HFFc6 (cell line): ENCODE data around the gene ASPRV1. TPM values are rescaled to one million over a fixed set of nuclear protein-coding genes. Genes with fewer than 3 reads are reported as not detected.

Experiments
- DNase-seq: peaks from one replicate; pipeline ENCODE4 v3.0.0-alpha.2; 2018
- H3K27ac Mint-ChIP-seq: 2 replicates; pipeline ENCODE4 v1.8.0; 2020; ENCODE audit warnings: mild to moderate bottlenecking, mixed read lengths
- H3K27me3 Mint-ChIP-seq: 2 replicates; pipeline ENCODE4 v1.8.0; 2021; ENCODE audit warnings: mild to moderate bottlenecking, moderate library complexity, mixed read lengths; ENCODE audit not compliant: insufficient read depth
- H3K36me3 Mint-ChIP-seq: 2 replicates; pipeline ENCODE4 v1.8.0; 2021; ENCODE audit warnings: low read depth, mixed read lengths
- H3K4me1 Mint-ChIP-seq: 2 replicates; pipeline ENCODE4 v1.8.0; 2020; ENCODE audit warnings: low read depth, mixed read lengths
- H3K4me3 Mint-ChIP-seq: 2 replicates; pipeline ENCODE4 v1.8.0; 2020; ENCODE audit warnings: mild to moderate bottlenecking, moderate library complexity, mixed read lengths
- H3K9me3 Mint-ChIP-seq: 2 replicates; pipeline ENCODE4 v1.8.0; 2020; ENCODE audit warnings: mild to moderate bottlenecking, mixed read lengths
- CTCF ChIP-seq: fragments of 200-600 bp; sonication (generic); IDR thresholded peaks from 2 replicates; pipeline ENCODE4 v1.5.0; 2021; ENCODE audit warnings: antibody characterized with exemption, mild to moderate bottlenecking
- total RNA-seq, 6 experiments: library from RNA; stranded (reverse); fragmentation: NEBNext Ultra II Directional; extraction: Animal tissue kit (Norgen Biotek cat#: 25700); gene quantifications; 2 replicates in 1 of 6; 3 replicates in 5 of 6; pipeline ENCODE4 v1.2.3, GENCODE V29; 2021

The ASPRV1 gene
- total RNA-seq, 6 experiments from 2014 or later = 0.07 to 0.15 TPM; not detected in 4

- Mint-ChIP-seq H3K4me3 (no peak overlapping the region), H3K4me1 (peaks cover 32% of the 10 kb centered on the region), H3K9me3 (no peaks in the 10 kb centered on the region), H3K36me3 (peaks cover 5% of the 10 kb centered on the region), H3K27ac (no peak overlapping the region), H3K27me3 (peaks cover 4% of the 10 kb centered on the region; the same call in 1 of the 2 replicates)
- no peak for DNase-seq
- TF ChIP-seq CTCF = no peak
Measured at GRCh38 chr2:69947325-69947931, 14.0 kb downstream of the ASPRV1 start.

GRCh38 chr2:69946351-69947324 lies 14.8 kb downstream of the ASPRV1 start:
- DNase-seq = peak; percentile 65
- Mint-ChIP-seq H3K9me3 (no peaks in the 10 kb centered on the region), H3K4me1 (peaks cover 32% of the 10 kb centered on the region), H3K27ac (peak overlapping the region; percentile 44), H3K36me3 (peaks cover 13% of the 10 kb centered on the region), H3K4me3 (peak overlapping the region; percentile 32), H3K27me3 (peaks cover 4% of the 10 kb centered on the region; the same call in 1 of the 2 replicates)
- TF ChIP-seq CTCF = 0 out of 2 replicates have a peak, but pooled peaks have one; percentile 16

- DNase-seq = no peak
- Mint-ChIP-seq H3K4me3 (no peak overlapping the region; the same call in 1 of the 2 replicates), H3K27me3 (peaks cover 4% of the 10 kb centered on the region; the same call in 1 of the 2 replicates), H3K27ac (peak overlapping the region; percentile 44), H3K9me3 (no peaks in the 10 kb centered on the region), H3K4me1 (peaks cover 32% of the 10 kb centered on the region), H3K36me3 (peaks cover 14% of the 10 kb centered on the region)
- TF ChIP-seq CTCF = no peak
Measured at GRCh38 chr2:69945941-69946340, 15.5 kb downstream of the ASPRV1 start.

- peak overlapping the region; percentile 28 for H3K4me3 Mint-ChIP-seq
- peak overlapping the region; percentile 44 for H3K27ac Mint-ChIP-seq
- no peak for DNase-seq
- H3K27me3 Mint-ChIP-seq = peaks cover 4% of the 10 kb centered on the region; the same call in 1 of the 2 replicates
- peaks cover 14% of the 10 kb centered on the region for H3K36me3 Mint-ChIP-seq
- TF ChIP-seq CTCF = no peak
- H3K4me1 Mint-ChIP-seq = peaks cover 32% of the 10 kb centered on the region
- no peaks in the 10 kb centered on the region for H3K9me3 Mint-ChIP-seq
Measured at GRCh38 chr2:69945441-69945840, 16.0 kb downstream of the ASPRV1 start.

- no peak overlapping the region for H3K4me3 Mint-ChIP-seq
- no peak for DNase-seq
- no peaks in the 10 kb centered on the region for H3K9me3 Mint-ChIP-seq
- peaks cover 32% of the 10 kb centered on the region for H3K4me1 Mint-ChIP-seq
- no peak for TF ChIP-seq CTCF
- H3K36me3 Mint-ChIP-seq = peaks cover 15% of the 10 kb centered on the region
- no peak overlapping the region for H3K27ac Mint-ChIP-seq
- peaks cover 2% of the 10 kb centered on the region; the same call in 1 of the 2 replicates for H3K27me3 Mint-ChIP-seq
Measured at GRCh38 chr2:69944756-69945155, 16.7 kb downstream of the ASPRV1 start.
